ENCODE data around the gene PRAME.
"Not testable (repeated sequence)": the region's sequence is repeated elsewhere in the genome, so short reads cannot be mapped to it uniquely, and the experiment has no call there.

Gene PRAME

GRCh38 chr22:22550789-22551434, 8.2 kb downstream of the PRAME start:
- DNase-seq = no peak

- no peak for DNase-seq
Measured at GRCh38 chr22:22548910-22549309, 10.2 kb downstream of the PRAME start.

GRCh38 chr22:22548317-22548716, 10.7 kb downstream of the PRAME start:
- no peak for DNase-seq

GRCh38 chr22:22547692-22548300, 11.3 kb downstream of the PRAME start:
- DNase-seq = no peak

GRCh38 chr22:22547226-22547625, 11.8 kb downstream of the PRAME start:
- no peak for DNase-seq

- no peak for DNase-seq
Measured at GRCh38 chr22:22546490-22546889, 12.6 kb downstream of the PRAME start.

- DNase-seq = no peak
Measured at GRCh38 chr22:22545084-22545483, 14.0 kb downstream of the PRAME start.

- no peak for DNase-seq
Measured at GRCh38 chr22:22538226-22538989, 20.7 kb downstream of the PRAME start.

GRCh38 chr22:22536916-22537315, 22.1 kb downstream of the PRAME start:
- no peak for DNase-seq

GRCh38 chr22:22536515-22536914, 22.6 kb downstream of the PRAME start:
- no peak for DNase-seq

GRCh38 chr22:22535662-22536061, 23.4 kb downstream of the PRAME start:
- no peak for DNase-seq

GRCh38 chr22:22534604-22535415, 24.3 kb downstream of the PRAME start:
- DNase-seq = no peak

- DNase-seq = no peak
Measured at GRCh38 chr22:22533863-22534262, 25.2 kb downstream of the PRAME start.

- no peak for DNase-seq
Measured at GRCh38 chr22:22533417-22533816, 25.6 kb downstream of the PRAME start.

- not testable (repeated sequence) for DNase-seq
Measured at GRCh38 chr22:22532547-22533071, 26.5 kb downstream of the PRAME start.

- no peak for DNase-seq
Measured at GRCh38 chr22:22531770-22532546, 27.1 kb downstream of the PRAME start.

GRCh38 chr22:22528780-22529179, 30.3 kb downstream of the PRAME start:
- no peak for DNase-seq

GRCh38 chr22:22527312-22527711, 31.8 kb downstream of the PRAME start:
- DNase-seq = no peak

GRCh38 chr22:22526125-22526912, 32.7 kb downstream of the PRAME start:
- DNase-seq = no peak

GRCh38 chr22:22523494-22523893, 35.6 kb downstream of the PRAME start:
- no peak for DNase-seq

GRCh38 chr22:22521631-22522030, 37.4 kb downstream of the PRAME start:
- DNase-seq = no peak

All from T-helper 9 cell (primary cell).